Mesenchymal stem cell (in vitro differentiated cells and primary cell): Measurements from ENCODE around the gene SMCP.

Experiments
- DNase-seq: peaks from one replicate; pipeline ENCODE4 v3.0.0-alpha.2; 2013
- H2AFZ ChIP-seq: one replicate; pipeline ENCODE4 v1.6.1; 2013; ENCODE audit warnings: low read depth, mild to moderate bottlenecking, control low read depth, inconsistent platforms, low read length, moderate library complexity
- H2AK5ac ChIP-seq: 2 replicates; pipeline ENCODE4 v1.6.1; 2013; ENCODE audit warnings: low read length, moderate library complexity, mild to moderate bottlenecking, inconsistent platforms; ENCODE audit not compliant: severe bottlenecking
- H2BK120ac ChIP-seq: one replicate; pipeline ENCODE4 v1.6.1; 2013; ENCODE audit warnings: low read depth, mild to moderate bottlenecking, inconsistent platforms, low read length, moderate library complexity
- H2BK12ac ChIP-seq, 2 experiments: one replicate each; pipeline ENCODE4 v1.6.1; 2013; ENCODE audit warnings: inconsistent platforms in 2 of 2, low read length in 2 of 2, mild to moderate bottlenecking in 2 of 2, moderate library complexity in 2 of 2, control low read depth in 1 of 2
- H2BK15ac ChIP-seq: one replicate; pipeline ENCODE4 v1.6.1; 2013; ENCODE audit warnings: mild to moderate bottlenecking, low read depth, inconsistent platforms; ENCODE audit not compliant: poor library complexity, severe bottlenecking
- H2BK5ac ChIP-seq: 2 replicates; pipeline ENCODE4 v1.6.1; 2013; ENCODE audit warnings: low read depth, mild to moderate bottlenecking, low read length, control low read depth, inconsistent platforms; ENCODE audit not compliant: poor library complexity, severe bottlenecking
- H3K14ac ChIP-seq, 2 experiments: one replicate each; pipeline ENCODE4 v1.6.1; 2013; ENCODE audit warnings: inconsistent platforms in 2 of 2, low read length in 2 of 2, control low read depth in 1 of 2, mild to moderate bottlenecking in 1 of 2, moderate library complexity in 1 of 2
- H3K18ac ChIP-seq, 2 experiments: one replicate each; pipeline ENCODE4 v1.6.1; 2013; ENCODE audit warnings: inconsistent platforms in 2 of 2, low read length in 2 of 2, control low read depth in 1 of 2, low read depth in 1 of 2, mild to moderate bottlenecking in 1 of 2
- H3K23ac ChIP-seq, 2 experiments: one replicate each; pipeline ENCODE4 v1.6.1; 2013; ENCODE audit warnings: inconsistent platforms in 2 of 2, low read length in 2 of 2, mild to moderate bottlenecking in 2 of 2, moderate library complexity in 2 of 2, control low read depth in 1 of 2
- H3K27ac ChIP-seq: 2 replicates; pipeline ENCODE4 v1.5.1; 2013; ENCODE audit warnings: mild to moderate bottlenecking, moderate library complexity, low read length, control low read depth, inconsistent platforms; ENCODE audit not compliant: poor library complexity, severe bottlenecking
- H3K27me3 ChIP-seq, 2 experiments: 2 replicates each; pipeline versions ENCODE4 v1.6.1 to v1.7.0; 2013; ENCODE audit warnings: low read length in 2 of 2, mild to moderate bottlenecking in 2 of 2, moderate library complexity in 2 of 2, control low read depth in 1 of 2, inconsistent platforms in 1 of 2; ENCODE audit not compliant: control insufficient read depth in 1 of 2, insufficient read depth in 1 of 2
- H3K36me3 ChIP-seq, 2 experiments: 2 replicates each; pipeline versions ENCODE4 v1.6.1 to v1.7.0; 2013; ENCODE audit warnings: low read length in 2 of 2, control low read depth in 1 of 2, inconsistent platforms in 1 of 2, low read depth in 1 of 2, mild to moderate bottlenecking in 1 of 2; ENCODE audit not compliant: insufficient read depth in 2 of 2, control insufficient read depth in 1 of 2
- H3K4ac ChIP-seq, 2 experiments: one replicate each; pipeline ENCODE4 v1.6.1; 2013; ENCODE audit warnings: inconsistent platforms in 2 of 2, low read length in 2 of 2, mild to moderate bottlenecking in 2 of 2, moderate library complexity in 2 of 2, control low read depth in 1 of 2, low read depth in 1 of 2
- H3K4me1 ChIP-seq: 2 replicates; pipeline ENCODE4 v1.6.1; 2013; ENCODE audit warnings: low read depth, low read length, control low read depth; ENCODE audit not compliant: control insufficient read depth, insufficient read depth
- H3K4me2 ChIP-seq: 2 replicates; pipeline ENCODE4 v1.6.1; 2013; ENCODE audit warnings: low read length, mild to moderate bottlenecking, inconsistent platforms; ENCODE audit not compliant: poor library complexity, severe bottlenecking
- H3K4me3 ChIP-seq, 2 experiments: 2 replicates each; pipeline versions ENCODE4 v1.5.1 to v1.7.0; 2013; ENCODE audit warnings: low read length in 2 of 2, mild to moderate bottlenecking in 2 of 2, control low read depth in 1 of 2, low read depth in 1 of 2; ENCODE audit not compliant: insufficient read depth in 1 of 2
- H3K79me1 ChIP-seq: replicated peaks from 2 replicates; pipeline ENCODE4 v1.6.1; 2013; ENCODE audit warnings: mild to moderate bottlenecking, control low read depth, low read length, inconsistent platforms; ENCODE audit not compliant: poor library complexity, severe bottlenecking
- H3K9ac ChIP-seq: 2 replicates; pipeline ENCODE4 v1.7.0; 2013; ENCODE audit warnings: mild to moderate bottlenecking, low read length, moderate library complexity
- H3K9me3 ChIP-seq: 2 replicates; pipeline ENCODE4 v1.7.0; 2013; ENCODE audit warnings: mild to moderate bottlenecking, low read length; ENCODE audit not compliant: control insufficient read depth
- H4K8ac ChIP-seq: one replicate; pipeline ENCODE4 v1.6.1; 2013; ENCODE audit warnings: inconsistent platforms, mild to moderate bottlenecking, low read length, moderate library complexity
- H4K91ac ChIP-seq: one replicate; pipeline ENCODE4 v1.6.1; 2013; ENCODE audit warnings: mild to moderate bottlenecking, low read length, inconsistent platforms
- WGBS: methylation state at CpG from one replicate; pipeline ENCODE4 v1.1.7; 2013; ENCODE audit warnings: mixed read lengths; 5-methylcytosine and 5-hydroxymethylcytosine counted together

The SMCP gene

GRCh38 chr1:152924191-152924590 is 46.1 kb downstream of the SMCP start:
- Histone ChIP-seq H3K36me3 (no peaks in the 10 kb centered on the region), H3K18ac (no peak overlapping the region), H3K27ac (no peak overlapping the region), H2BK12ac (no peak overlapping the region), H3K4me1 (no peaks in the 10 kb centered on the region), H2BK15ac (no peak overlapping the region), H2BK120ac (no peak overlapping the region), H2AK5ac (no peak overlapping the region), H3K79me1 (no peaks in the 10 kb centered on the region), H2BK5ac (no peak overlapping the region), H3K4ac (no peak overlapping the region), H2AFZ (no peak overlapping the region), H3K27me3 (no peaks in the 10 kb centered on the region), H4K91ac (no peak overlapping the region), H3K23ac (no peak overlapping the region), H3K9me3 (no peaks in the 10 kb centered on the region), H3K9ac (no peak overlapping the region), H4K8ac (no peak overlapping the region), H3K14ac (no peak overlapping the region), H3K4me3 (no peak overlapping the region), H3K4me2 (no peak overlapping the region)
- no peak for DNase-seq
- WGBS, result 86% methylated on average over 2 of the region's 2 CpGs

- DNase-seq, result no peak
- Histone ChIP-seq H3K4me3 (no peak overlapping the region), H2AFZ (no peak overlapping the region), H4K8ac (no peak overlapping the region), H2BK12ac (no peak overlapping the region), H2AK5ac (no peak overlapping the region), H3K79me1 (no peaks in the 10 kb centered on the region), H4K91ac (no peak overlapping the region), H3K18ac (no peak overlapping the region), H3K4me1 (no peaks in the 10 kb centered on the region), H3K4ac (no peak overlapping the region), H3K9me3 (no peaks in the 10 kb centered on the region), H2BK5ac (no peak overlapping the region), H3K27ac (no peak overlapping the region), H3K36me3 (no peaks in the 10 kb centered on the region), H3K9ac (peak overlapping the region; percentile 23), H3K23ac (no peak overlapping the region), H3K4me2 (no peak overlapping the region), H3K14ac (no peak overlapping the region), H2BK120ac (no peak overlapping the region), H2BK15ac (no peak overlapping the region), H3K27me3 (no peaks in the 10 kb centered on the region)
- WGBS, result 27% methylated on average over 2 of the region's 3 CpGs
These were observed 48.0 kb downstream of the SMCP start for GRCh38 chr1:152926091-152926490.

- no peaks in the 10 kb centered on the region for H3K4me1 ChIP-seq
- H2BK15ac ChIP-seq, result no peak overlapping the region
- no peak for DNase-seq
- H2BK5ac ChIP-seq, result no peak overlapping the region
- H3K79me1 ChIP-seq, result no peaks in the 10 kb centered on the region
- no peak overlapping the region for H3K23ac ChIP-seq
- peaks cover 0 to 4% of the 10 kb centered on the region in 2 experiments for H3K27me3 ChIP-seq
- no peak overlapping the region for H3K4me3 ChIP-seq
- WGBS, result 82% methylated on average over 2 of the region's 3 CpGs
- no peaks in the 10 kb centered on the region for H3K9me3 ChIP-seq
- no peaks in the 10 kb centered on the region for H3K36me3 ChIP-seq
- H3K14ac ChIP-seq, result no peak overlapping the region
- H2AFZ ChIP-seq, result no peak overlapping the region
- no peak overlapping the region for H2AK5ac ChIP-seq
- H3K27ac ChIP-seq, result no peak overlapping the region
- no peak overlapping the region for H3K4me2 ChIP-seq
- H3K9ac ChIP-seq, result no peak overlapping the region
- no peak overlapping the region for H4K8ac ChIP-seq
- H3K18ac ChIP-seq, result no peak overlapping the region
- H2BK12ac ChIP-seq, result no peak overlapping the region
- H2BK120ac ChIP-seq, result no peak overlapping the region
- no peak overlapping the region for H3K4ac ChIP-seq
- no peak overlapping the region for H4K91ac ChIP-seq
These were observed 50.5 kb downstream of the SMCP start for GRCh38 chr1:152928671-152929070.

- DNase-seq, result no peak
- Histone ChIP-seq H3K18ac (no peak overlapping the region), H3K4me1 (no peaks in the 10 kb centered on the region), H3K4me2 (no peak overlapping the region), H2BK15ac (no peak overlapping the region), H3K4me3 (no peak overlapping the region), H2AFZ (no peak overlapping the region), H3K9ac (no peak overlapping the region), H3K4ac (no peak overlapping the region), H2BK12ac (no peak overlapping the region), H3K36me3 (no peaks in the 10 kb centered on the region), H2BK5ac (no peak overlapping the region), H2BK120ac (no peak overlapping the region), H4K91ac (no peak overlapping the region), H3K79me1 (no peaks in the 10 kb centered on the region), H3K27ac (no peak overlapping the region), H3K23ac (no peak overlapping the region), H3K27me3 (peaks cover 0 to 24% of the 10 kb centered on the region in 2 experiments), H4K8ac (no peak overlapping the region), H3K9me3 (no peaks in the 10 kb centered on the region), H3K14ac (no peak overlapping the region), H2AK5ac (no peak overlapping the region)
- WGBS, result 42% methylated on average over 4 of the region's 4 CpGs
These were observed 54.2 kb downstream of the SMCP start for GRCh38 chr1:152932170-152932811.
